Measurements from ENCODE around the gene THEM4.

- TF ChIP-seq CTCF (IDR thresholded peaks at IDR 0.05) (no peak), POLR2A (IDR thresholded peaks at IDR 0.05) (no peak)
Measured at GRCh38 chr1:151831605-151832004, 77.7 kb downstream of the THEM4 start, which contains the start of gene RORC.

Measured in testis (tissue), 2 donors.